Measurements from ENCODE around the gene MCOLN1. TPM values are rescaled to one million over a fixed set of nuclear protein-coding genes. Genes with fewer than 3 reads are reported as not detected.

The MCOLN1 gene
- total RNA-seq, 1 experiment from 2014 or later = 15.7 TPM

DNA sequence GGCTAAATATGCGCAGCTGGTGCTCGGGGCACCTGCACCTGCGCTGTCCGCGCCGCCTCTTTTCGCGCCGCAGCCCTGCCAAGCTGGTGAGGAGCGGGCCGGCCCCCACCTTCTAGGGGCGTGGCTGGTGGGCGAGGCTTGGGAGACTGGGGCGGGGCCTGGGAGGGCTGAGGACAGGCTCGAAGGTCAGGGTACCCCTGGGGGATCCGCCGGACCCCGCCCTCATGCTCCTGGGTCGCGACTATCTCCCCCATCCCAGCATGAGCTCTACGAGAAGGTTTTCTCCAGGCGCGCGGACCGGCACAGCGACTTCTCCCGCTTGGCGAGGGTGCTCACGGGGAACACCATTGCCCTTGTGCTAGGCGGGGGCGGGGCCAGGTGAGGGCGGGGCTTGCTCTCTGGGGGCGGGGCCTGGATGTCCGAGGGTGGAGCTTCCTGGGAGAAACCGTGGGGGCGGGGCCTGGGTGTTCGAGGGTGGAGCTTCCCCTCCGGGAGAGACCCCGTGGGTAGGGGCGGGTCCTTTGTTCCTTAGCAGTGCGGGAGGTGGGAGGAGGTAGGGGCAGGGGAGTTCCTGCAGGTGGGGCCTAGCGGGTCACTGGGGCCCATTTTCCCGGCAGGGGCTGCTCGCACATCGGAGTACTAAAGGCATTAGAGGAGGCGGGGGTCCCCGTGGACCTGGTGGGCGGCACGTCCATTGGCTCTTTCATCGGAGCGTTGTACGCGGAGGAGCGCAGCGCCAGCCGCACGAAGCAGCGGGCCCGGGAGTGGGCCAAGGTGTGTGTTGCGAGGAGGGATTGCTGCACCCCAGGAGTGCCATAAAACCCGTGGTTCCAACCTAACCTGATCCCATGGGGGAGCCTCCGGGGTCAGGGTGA lies 32.8 kb downstream of the MCOLN1 start:
- Histone ChIP-seq H2AFZ (ENCODE audit: low read length) (no peak overlapping the region), H3K4ac (ENCODE audit: low read depth, low read length) (no peak overlapping the region), H4K8ac (replicated peaks; ENCODE audit: insufficient read length, low read depth, low read length) (no peak overlapping the region), H3K14ac (ENCODE audit: insufficient read depth, low read length) (peak overlapping the region; percentile 39; the same call in 1 of the 2 replicates), H2BK15ac (ENCODE audit: low read depth, low read length) (no peak overlapping the region), H3T11ph (ENCODE audit: low read length) (no peak overlapping the region), H3K56ac (ENCODE audit: insufficient read length, low read depth, low read length) (no peak overlapping the region), H3K23me2 (ENCODE audit: insufficient read length, low read depth, low read length, poor library complexity, severe bottlenecking) (no peaks in the 10 kb centered on the region), H3K4me1 (ENCODE audit: insufficient read depth, low read length) (peaks cover 2% of the 10 kb centered on the region; the same call in 1 of the 2 replicates), H3K9me3 (ENCODE audit: control insufficient read depth, low read depth, low read length) (no peaks in the 10 kb centered on the region), H4K20me1 (ENCODE audit: control insufficient read depth, insufficient read depth, insufficient read length) (no peaks in the 10 kb centered on the region), H3K4me2 (ENCODE audit: insufficient read depth, insufficient read length, low read length) (peak overlapping the region; percentile 24), H2BK5ac (ENCODE audit: insufficient read length, low read length) (no peak overlapping the region), H2BK20ac (ENCODE audit: low read depth, low read length, poor library complexity, severe bottlenecking) (no peak overlapping the region), H3K27ac (ENCODE audit: insufficient read length, low read depth, low read length) (no peak overlapping the region), H3K23ac (ENCODE audit: insufficient read length, low read depth, low read length) (no peak overlapping the region), H2BK120ac (ENCODE audit: low read depth, low read length, poor library complexity, severe bottlenecking) (no peak overlapping the region), H2BK12ac (ENCODE audit: insufficient read length, low read depth, low read length) (no peak overlapping the region), H2AK5ac (ENCODE audit: insufficient read length, low read length) (no peak overlapping the region), H4K5ac (ENCODE audit: insufficient read length, low read depth, low read length) (no peak overlapping the region), H3K79me2 (ENCODE audit: insufficient read depth, low read length) (no peaks in the 10 kb centered on the region), H3K18ac (ENCODE audit: insufficient read length, low read depth, low read length) (peak overlapping the region; percentile 82), H3K79me1 (ENCODE audit: insufficient read depth, low read depth, low read length, poor library complexity, severe bottlenecking) (no peaks in the 10 kb centered on the region), H4K91ac (ENCODE audit: insufficient read length, low read depth, low read length) (no peak overlapping the region), H3K27me3 (ENCODE audit: insufficient read depth, low read length) (no peaks in the 10 kb centered on the region), H3K9ac (ENCODE audit: extremely low read depth, insufficient read length, low read length) (no peak overlapping the region)
- H3K27ac Mint-ChIP-seq = no peak overlapping the region
- H3K9me3 Mint-ChIP-seq = no peaks in the 10 kb centered on the region; a peak in 1 of 5 replicates
- no CpG with 5 or more reads among the region's 62 CpGs for WGBS (ENCODE audit: extremely low coverage, insufficient read length, low lambda C conversion rate)
- H3K4me3 Mint-ChIP-seq = peak overlapping the region in 1 of 2 experiments; percentile 46; a peak in 1 of 5 replicates
- TF ChIP-seq, protein P1, sequence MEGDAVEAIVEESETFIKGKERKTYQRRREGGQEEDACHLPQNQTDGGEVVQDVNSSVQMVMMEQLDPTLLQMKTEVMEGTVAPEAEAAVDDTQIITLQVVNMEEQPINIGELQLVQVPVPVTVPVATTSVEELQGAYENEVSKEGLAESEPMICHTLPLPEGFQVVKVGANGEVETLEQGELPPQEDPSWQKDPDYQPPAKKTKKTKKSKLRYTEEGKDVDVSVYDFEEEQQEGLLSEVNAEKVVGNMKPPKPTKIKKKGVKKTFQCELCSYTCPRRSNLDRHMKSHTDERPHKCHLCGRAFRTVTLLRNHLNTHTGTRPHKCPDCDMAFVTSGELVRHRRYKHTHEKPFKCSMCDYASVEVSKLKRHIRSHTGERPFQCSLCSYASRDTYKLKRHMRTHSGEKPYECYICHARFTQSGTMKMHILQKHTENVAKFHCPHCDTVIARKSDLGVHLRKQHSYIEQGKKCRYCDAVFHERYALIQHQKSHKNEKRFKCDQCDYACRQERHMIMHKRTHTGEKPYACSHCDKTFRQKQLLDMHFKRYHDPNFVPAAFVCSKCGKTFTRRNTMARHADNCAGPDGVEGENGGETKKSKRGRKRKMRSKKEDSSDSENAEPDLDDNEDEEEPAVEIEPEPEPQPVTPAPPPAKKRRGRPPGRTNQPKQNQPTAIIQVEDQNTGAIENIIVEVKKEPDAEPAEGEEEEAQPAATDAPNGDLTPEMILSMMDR (conservative IDR thresholded peaks at IDR 0.05) = no peak
- DNase-seq = peak; percentile 90
- H3K27me3 Mint-ChIP-seq (ENCODE audit: low read depth) = no peaks in the 10 kb centered on the region
- peaks cover 19 to 64% (median 37%) of the 10 kb centered on the region in 3 experiments; a peak in 6 of 7 replicates for H3K36me3 Mint-ChIP-seq (ENCODE audit: insufficient read depth in 1 of 3, low read depth in 3 of 3)
- peaks cover 7 to 10% of the 10 kb centered on the region in 2 experiments; a peak in 3 of 4 replicates for H3K4me1 Mint-ChIP-seq

Measured in H9 (cell line).